Lower leg skin (tissue), 4 donors: ENCODE results near the gene PTPRN2. TPM values are rescaled to one million over a fixed set of nuclear protein-coding genes. Genes with fewer than 3 reads are reported as not detected.

Experiments
- DNase-seq, 2 donors: peaks; one replicate each; pipeline ENCODE4 v3.0.0-alpha.2; 2019; ENCODE audit warnings: low spot score in 2 of 2
- H3K4me3 ChIP-seq: fragments of 200-600 bp; sonication (generic); 2 replicates; pipeline ENCODE4 v1.5.1; 2017; ENCODE audit warnings: mild to moderate bottlenecking, low read depth; ENCODE audit not compliant: poor library complexity, severe bottlenecking
- CTCF ChIP-seq, 3 donors: fragments of 450-650 bp; IDR thresholded peaks; one replicate each; pipeline ENCODE4 v1.5.1; 2016; ENCODE audit warnings: antibody characterized with exemption in 3 of 3, mild to moderate bottlenecking in 3 of 3, moderate library complexity in 2 of 3
- POLR2A ChIP-seq, 2 donors: fragments of 450-650 bp; IDR thresholded peaks; one replicate each; pipeline ENCODE4 v1.6.1; 2016 to 2017; ENCODE audit warnings: antibody characterized with exemption in 2 of 2, mild to moderate bottlenecking in 1 of 2, moderate library complexity in 1 of 2
- WGBS, 2 donors: methylation state at CpG; one replicate each; pipeline ENCODE4 v1.1.5; 2018; 5-methylcytosine and 5-hydroxymethylcytosine counted together
- intact Hi-C: fragments of 100-400 bp; cut with DNase I; formaldehyde crosslinking; loops from one replicate; pipeline ENCODE4 v1.15.0; 2023; ENCODE audit warnings: low total_unique reads
- total RNA-seq, 4 donors: library from RNA; depleted of rRNA; stranded (reverse); fragments of >200 nt; gene quantifications; one replicate each; pipeline ENCODE4 v1.1.0, GENCODE V29; 2016

PTPRN2 gene
- total RNA-seq, 4 donors from 2014 or later = 0.11 to 1.6 (median 0.92) TPM

- TF ChIP-seq CTCF (IDR thresholded peaks at IDR 0.05) (no peak), POLR2A (IDR thresholded peaks at IDR 0.05) (no peak)
- intact Hi-C loops = no loop called here
- no peak for DNase-seq
- 18 to 34% methylated on average over 2 of the region's 2 CpGs for WGBS, 2 donors
- H3K4me3 ChIP-seq = no peak overlapping the region
Observed at GRCh38 chr7:158004123-158004490, 583.5 kb downstream of the PTPRN2 start.

- no peak for DNase-seq
- TF ChIP-seq CTCF (IDR thresholded peaks at IDR 0.05) (no peak), POLR2A (IDR thresholded peaks at IDR 0.05) (no peak)
- no peak overlapping the region for H3K4me3 ChIP-seq
- WGBS, 2 donors = 77 to 83% methylated on average over 21 to 23 of the region's 23 CpGs
- intact Hi-C loops = no loop called here
Observed at GRCh38 chr7:158003441-158004122, 584.0 kb downstream of the PTPRN2 start.

- no peak overlapping the region for H3K4me3 ChIP-seq
- no peak for TF ChIP-seq POLR2A (IDR thresholded peaks at IDR 0.05)
- TF ChIP-seq CTCF (IDR thresholded peaks at IDR 0.05) = no peak
- intact Hi-C loops = no loop called here
- no peak for DNase-seq
- WGBS, 2 donors = 85 to 91% methylated on average over 17 of the region's 17 CpGs
Observed at GRCh38 chr7:158002486-158003080, 585.0 kb downstream of the PTPRN2 start.

- 75 to 77% methylated on average over 15 to 24 of the region's 28 CpGs for WGBS, 2 donors
- TF ChIP-seq CTCF (IDR thresholded peaks at IDR 0.05) (no peak), POLR2A (IDR thresholded peaks at IDR 0.05) (no peak)
- no peak overlapping the region for H3K4me3 ChIP-seq
- no peak for DNase-seq
- intact Hi-C loops = no loop called here
Observed at GRCh38 chr7:158001621-158002320, 585.9 kb downstream of the PTPRN2 start.

GRCh38 chr7:158001003-158001402, 586.6 kb downstream of the PTPRN2 start:
- TF ChIP-seq CTCF (IDR thresholded peaks at IDR 0.05) (no peak), POLR2A (IDR thresholded peaks at IDR 0.05) (no peak)
- intact Hi-C loops = no loop called here
- DNase-seq = no peak
- no peak overlapping the region for H3K4me3 ChIP-seq
- WGBS, 2 donors = 45 to 57% methylated on average over 10 of the region's 12 CpGs
